NCI-H510A treated with DMSO at 0.1 percent for 48 hours (cell line): ENCODE results near the gene TJAP1.
"Not testable (repeated sequence)": the region's sequence is repeated elsewhere in the genome, so short reads cannot be mapped to it uniquely, and the experiment has no call there.

Experiments
- DNase-seq: peaks from one replicate; lab custom pipeline; 2025; lab: John Stamatoyannopoulos, UW

TJAP1 gene

DNA sequence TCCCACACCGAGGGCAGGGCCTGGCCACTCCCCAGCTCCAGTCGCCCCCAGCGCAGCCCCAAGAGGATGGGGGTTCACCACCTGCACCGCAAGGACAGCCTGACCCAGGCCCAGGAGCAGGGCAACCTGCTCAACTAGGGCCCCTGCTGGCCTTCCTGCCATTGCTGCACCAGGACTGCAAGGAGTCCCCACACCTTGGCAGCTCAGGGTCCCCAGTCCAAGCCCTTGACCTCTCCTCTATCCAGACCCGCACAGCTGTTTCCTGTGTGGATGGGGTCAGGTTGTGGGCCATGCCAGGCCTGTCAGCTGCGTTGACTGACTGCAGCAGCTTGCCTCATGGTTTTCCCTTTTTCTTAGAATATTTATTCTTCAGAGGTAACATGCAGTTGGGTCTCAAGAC, 28.3 kb downstream of the TJAP1 start:
- no peak for DNase-seq

GRCh38 chr6:43506171-43506570, 28.8 kb downstream of the TJAP1 start:
- DNase-seq, result no peak

- peak; percentile 88 for DNase-seq
These were observed 29.5 kb downstream of the TJAP1 start for GRCh38 chr6:43506667-43507471.

- no peak for DNase-seq
These were observed 31.2 kb downstream of the TJAP1 start for GRCh38 chr6:43508481-43509141.

GRCh38 chr6:43509142-43509983, 32.0 kb downstream of the TJAP1 start:
- no peak for DNase-seq

DNA sequence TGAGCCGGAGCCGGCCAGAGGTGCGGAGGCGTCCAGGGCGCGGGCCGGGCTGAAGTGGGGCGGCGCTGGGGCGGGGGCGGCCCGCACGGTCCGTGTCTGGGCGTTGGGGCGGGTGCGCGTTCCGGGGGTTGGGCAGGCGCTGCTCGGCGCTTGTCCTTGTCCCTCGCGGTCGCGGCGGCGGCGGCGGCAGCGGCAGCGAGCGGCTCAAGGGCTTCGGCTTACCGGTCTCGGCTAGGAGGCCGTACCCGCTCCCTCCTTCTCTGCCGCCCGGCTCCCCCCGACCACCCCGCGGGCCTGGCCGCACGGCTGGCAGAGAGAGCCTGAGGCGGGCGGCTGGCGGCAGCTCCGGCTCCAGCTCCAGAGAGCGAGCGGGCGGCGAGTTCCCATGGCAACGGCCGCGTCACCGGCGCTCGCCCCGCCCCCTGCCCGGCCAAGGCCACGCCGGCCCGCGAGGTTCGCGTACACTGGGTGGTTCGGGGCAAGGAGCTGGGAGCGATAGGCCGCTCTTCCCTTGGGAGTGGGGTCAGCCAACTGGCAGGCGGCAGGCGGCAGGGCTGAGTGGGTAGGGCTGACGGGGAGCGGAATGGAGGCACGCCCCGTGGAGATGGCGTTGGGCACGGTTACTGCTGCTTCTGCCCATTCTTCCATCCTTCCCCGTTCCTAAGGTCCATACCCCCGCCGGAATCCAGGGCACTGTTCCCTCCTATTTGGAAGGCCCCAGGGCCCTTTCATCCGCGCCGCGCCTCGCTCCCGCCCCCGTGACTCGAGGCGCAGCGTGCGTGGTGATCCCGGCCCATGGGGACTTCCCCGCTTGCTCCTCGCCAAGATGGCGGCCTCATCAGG, 32.8 kb downstream of the TJAP1 start, which contains the start of gene LRRC73:
LRRC73 (minus strand) TSS at position 363 of the 843 bp plus-strand sequence. CDS start 561 bp downstream, outside the sequence.
- DNase-seq, result peak; percentile 77

GRCh38 chr6:43510827-43511163, 33.4 kb downstream of the TJAP1 start:
- DNase-seq, result no peak

- no peak for DNase-seq
These were observed 34.5 kb downstream of the TJAP1 start for GRCh38 chr6:43511824-43512415.

DNA sequence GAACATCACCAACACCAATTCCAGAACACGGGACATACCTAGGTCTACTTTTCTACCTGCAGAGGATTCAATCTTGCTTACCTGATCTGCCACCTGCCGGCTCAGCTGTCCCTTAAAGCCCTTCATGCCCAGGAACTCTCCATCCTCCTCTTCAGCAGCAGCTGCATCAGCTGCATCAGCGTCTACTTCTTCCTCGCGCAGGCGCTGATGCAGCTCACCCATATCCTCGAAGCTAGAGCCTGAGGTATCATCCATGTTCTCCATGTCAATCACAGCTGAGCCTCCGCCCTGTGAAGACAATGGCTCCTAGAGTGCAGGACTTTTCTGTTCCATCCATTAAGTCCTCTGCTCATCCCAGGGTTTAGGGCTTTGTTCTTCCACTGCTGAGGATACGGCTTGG, 38.4 kb downstream of the TJAP1 start:
- peak; percentile 19 for DNase-seq

DNA sequence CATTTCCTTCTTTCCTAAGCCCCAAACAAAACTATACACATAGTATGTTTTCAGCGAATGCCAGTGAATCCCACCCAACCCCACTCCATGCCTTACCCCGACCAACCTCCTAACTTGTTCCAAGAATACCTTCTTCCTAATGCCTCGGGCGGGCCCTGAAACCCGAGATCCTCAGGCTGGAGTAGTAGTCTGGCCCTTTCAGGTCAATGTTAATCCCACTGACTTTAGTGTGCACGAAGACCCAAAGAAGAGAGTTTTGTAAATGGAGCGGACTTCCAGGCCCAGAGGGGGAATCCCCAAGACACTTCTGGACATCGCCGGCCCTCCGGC, 39.0 kb downstream of the TJAP1 start:
- DNase-seq, result no peak

DNA sequence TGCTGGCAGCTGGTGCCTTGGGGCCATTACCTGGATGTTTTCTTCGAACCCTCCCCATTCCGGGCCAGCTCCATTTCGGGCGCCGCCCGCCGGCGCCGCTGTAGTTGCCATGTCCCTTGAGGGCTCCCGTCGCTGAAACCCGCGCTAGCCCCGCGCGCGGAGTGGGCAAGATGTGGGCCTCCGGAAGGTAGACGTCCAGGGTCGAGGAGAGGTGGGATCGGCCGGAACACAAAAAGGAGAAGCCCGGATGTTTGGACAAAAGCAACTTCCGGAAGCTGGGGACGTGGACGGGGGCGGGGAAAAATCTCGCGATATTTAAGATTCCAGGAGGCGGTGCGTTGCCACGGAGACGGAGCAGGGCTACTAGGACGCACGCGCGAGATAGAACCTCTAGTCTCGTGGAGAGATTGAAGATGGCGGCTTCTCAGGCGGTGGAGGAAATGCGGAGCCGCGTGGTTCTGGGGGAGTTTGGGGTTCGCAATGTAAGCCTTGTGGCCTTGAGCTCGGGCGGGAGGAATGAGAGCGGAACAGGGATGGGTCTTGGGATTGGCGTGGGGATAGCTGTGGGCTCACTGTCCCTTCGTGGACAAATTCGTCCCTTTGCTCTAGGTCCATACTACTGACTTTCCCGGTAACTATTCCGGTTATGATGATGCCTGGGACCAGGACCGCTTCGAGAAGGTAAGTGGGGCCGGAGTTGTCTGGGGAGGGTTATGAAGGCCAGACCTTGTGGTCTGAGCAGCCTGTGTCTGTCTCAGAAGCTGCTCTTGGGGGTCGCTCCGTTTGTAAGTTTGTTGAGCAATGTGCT, 39.5 kb downstream of the TJAP1 start, which contains the start of the genes POLR1C and YIPF3:
POLR1C (plus strand) TSS at position 393 of the 808 bp plus-strand sequence; CDS start at position 414, 21 bp downstream.
YIPF3 (minus strand) TSS at position 230 of the 808 bp plus-strand sequence; CDS start at position 111, 119 bp downstream.
- peak; percentile 98 for DNase-seq

DNA sequence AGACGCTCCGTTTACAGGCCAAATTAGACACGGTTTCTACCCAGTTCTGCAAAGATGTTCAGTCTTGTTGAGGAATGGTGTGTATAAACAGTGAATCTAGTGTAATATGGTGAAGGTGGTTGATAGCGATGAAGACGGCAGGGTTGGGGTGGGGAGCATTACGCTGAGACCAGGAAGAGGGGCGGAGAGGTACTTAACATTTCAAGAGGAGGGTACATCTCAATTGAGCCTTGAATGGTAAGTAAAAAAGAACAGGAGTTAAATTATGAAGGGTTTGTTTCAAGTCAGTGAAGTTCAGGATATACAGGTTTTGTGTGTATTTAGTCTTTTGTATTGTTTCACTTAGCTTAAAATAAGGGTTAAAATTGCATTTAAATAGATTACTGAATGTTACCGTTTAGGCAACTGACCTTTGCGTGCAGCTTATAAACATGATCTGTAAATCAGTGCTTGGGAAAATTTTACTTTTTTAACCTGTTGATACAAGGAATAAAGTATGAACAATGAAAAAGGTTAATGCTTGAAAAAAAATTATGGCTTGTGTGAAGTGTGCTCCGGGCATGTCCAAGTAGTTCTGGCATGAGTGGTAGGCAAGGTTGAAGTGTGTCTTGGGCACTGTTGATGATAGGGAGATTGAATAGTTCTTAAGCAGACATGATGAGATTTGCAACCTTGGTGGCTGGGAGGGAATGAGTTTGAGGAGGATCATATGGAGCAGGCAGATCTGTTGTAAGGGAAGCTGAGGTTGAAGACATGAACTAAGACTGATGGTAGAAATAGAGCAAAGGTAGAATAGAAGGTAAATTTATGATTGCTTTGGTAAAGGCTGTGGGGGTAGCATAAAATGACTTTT, 40.4 kb downstream of the TJAP1 start:
- no peak for DNase-seq

DNA sequence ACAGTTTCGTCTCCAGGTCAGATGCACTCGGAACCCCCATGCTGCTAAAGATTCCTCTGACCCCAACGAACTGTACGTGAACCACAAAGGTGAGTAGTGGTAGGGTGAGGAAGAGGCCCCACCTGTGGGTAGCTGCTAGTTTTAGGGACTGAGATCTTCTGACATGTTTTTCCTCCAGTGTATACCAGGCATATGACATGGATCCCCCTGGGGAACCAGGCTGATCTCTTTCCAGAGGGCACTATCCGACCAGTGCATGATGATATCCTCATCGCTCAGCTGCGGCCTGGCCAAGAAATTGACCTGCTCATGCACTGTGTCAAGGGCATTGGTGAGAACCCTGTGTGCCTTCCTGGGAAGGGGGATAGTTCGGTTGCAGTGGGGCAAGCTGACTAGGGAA, 42.7 kb downstream of the TJAP1 start:
- no peak for DNase-seq

DNA sequence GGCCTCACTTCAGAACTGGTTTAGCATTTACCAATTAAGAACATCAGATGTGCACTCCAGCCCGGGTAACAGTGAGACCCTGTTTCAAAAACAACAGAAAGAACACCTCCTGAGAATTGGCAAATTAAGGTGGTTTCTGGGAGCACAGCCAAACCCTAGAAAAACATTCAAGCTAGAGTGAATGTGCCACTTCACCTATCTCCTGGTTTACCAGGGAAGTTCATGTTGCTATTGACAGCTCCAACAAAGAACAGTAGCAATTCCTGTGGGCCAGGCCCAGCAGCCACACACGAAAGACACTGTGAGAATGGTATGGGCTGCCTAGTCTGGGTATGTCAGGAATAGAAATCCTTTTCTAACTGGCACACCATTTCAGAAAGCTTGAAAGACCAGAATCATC, 44.5 kb downstream of the TJAP1 start:
- no peak for DNase-seq

GRCh38 chr6:43522547-43523261, 45.3 kb downstream of the TJAP1 start:
- DNase-seq, result no peak

DNA sequence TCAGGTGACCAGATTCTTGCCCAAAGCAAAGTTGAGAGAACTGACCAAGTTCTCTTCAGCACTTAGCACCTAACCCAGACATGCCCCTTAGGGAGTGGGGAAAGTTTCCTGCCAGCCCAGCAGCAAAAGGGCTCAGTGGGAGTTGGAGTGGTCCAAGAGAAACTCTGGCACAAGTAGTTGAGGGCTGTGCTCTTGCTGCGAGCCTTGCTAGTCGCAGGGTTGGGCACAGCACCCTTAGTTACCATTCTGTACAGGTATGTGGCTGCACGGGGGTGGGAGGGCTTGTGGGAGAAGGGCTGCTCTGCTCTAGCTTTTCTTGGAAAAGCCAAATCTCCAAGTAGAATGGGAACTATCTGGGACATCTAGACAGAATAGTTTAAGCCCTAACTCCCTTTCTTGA, 45.9 kb downstream of the TJAP1 start:
- DNase-seq, result no peak

- DNase-seq, result no peak
These were observed 47.2 kb downstream of the TJAP1 start for GRCh38 chr6:43524483-43524961.

DNA sequence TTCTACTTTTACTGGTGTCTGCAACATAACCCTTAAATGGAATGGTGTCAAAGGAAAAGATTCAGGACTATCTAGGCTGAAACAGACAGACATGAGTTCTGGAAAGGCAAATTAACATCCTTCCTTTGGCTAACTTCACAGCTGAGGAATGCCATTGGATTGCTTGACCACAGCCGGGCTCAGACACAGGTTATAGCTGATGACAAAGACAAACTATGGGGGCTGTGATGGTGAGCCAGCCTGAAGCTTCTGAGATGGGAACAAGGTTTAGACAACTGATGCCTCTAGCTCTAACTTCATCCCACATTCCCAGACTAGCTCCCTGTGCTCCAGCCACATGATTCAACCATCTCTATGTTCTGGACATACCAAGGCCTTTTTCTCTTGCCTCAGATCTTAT, 54.8 kb downstream of the TJAP1 start:
- DNase-seq, result no peak

DNA sequence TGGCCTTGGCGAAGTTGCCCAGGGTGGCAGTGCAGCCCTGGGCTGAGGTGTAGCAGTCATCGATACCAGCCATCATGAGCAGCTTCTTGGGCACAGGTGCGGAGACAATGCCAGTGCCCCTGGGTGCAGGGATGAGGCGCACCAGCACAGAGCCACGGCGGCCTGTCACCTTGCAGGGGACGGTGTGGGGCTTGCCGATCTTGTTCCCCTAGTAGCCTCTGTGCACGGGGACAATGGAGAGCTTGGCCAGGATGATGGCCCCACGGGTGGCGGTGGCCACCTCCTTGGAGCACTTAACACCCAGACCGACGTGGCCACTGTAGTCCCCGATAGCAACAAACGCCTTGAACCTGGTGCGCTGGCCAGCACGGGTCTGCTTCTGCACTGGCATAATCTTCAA, 61.6 kb downstream of the TJAP1 start:
- DNase-seq, result not testable (repeated sequence)
